ENCODE results near the gene BAHCC1.

Gene BAHCC1

DNA sequence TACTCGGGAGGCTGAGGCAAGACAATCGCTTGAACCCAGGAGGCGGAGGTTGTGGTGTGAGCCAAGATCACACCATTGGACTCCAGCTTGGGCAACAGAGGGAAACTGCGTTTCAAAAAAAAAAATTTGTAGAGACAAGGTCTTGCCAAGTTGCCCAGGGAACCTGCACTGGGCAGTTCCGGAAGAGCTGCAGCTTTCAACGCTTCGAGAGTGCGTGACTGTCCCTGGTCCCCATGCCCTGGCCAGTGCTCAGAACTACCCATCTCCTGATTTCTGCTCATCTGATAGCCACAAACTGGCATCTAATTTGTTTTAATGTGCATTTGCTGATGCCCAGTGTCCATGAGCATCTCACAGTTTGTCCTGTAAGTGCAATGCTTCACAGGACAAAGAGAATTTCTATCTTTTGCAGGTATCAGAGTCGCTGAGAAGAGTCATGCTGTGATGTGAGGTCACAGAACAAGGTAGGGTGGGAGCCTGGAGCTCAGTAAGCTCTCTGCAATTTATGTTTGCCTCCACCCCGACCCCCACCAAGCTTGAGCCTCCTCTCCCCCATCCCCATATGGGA, 113.5 kb downstream of the BAHCC1 start:
- H3K9me3 ChIP-seq (ENCODE audit: low read length) = no peaks in the 10 kb centered on the region
- no peaks in the 10 kb centered on the region for H4K20me1 ChIP-seq (ENCODE audit: insufficient read depth, low read length)
- peak overlapping the region; percentile 99 for H3K4me3 ChIP-seq (ENCODE audit: low read depth, low read length, poor library complexity, severe bottlenecking)
- H3K9ac ChIP-seq (ENCODE audit: low read length) = peak overlapping the region; percentile 98; the same call in 1 of the 2 replicates
- peaks cover 42% of the 10 kb centered on the region for H3K36me3 ChIP-seq (ENCODE audit: insufficient read depth, low read length)
- no peak for TF ChIP-seq EZH2 (IDR thresholded peaks at IDR 0.05; ENCODE audit: borderline replicate concordance, low read length)
- TF ChIP-seq, protein P1, sequence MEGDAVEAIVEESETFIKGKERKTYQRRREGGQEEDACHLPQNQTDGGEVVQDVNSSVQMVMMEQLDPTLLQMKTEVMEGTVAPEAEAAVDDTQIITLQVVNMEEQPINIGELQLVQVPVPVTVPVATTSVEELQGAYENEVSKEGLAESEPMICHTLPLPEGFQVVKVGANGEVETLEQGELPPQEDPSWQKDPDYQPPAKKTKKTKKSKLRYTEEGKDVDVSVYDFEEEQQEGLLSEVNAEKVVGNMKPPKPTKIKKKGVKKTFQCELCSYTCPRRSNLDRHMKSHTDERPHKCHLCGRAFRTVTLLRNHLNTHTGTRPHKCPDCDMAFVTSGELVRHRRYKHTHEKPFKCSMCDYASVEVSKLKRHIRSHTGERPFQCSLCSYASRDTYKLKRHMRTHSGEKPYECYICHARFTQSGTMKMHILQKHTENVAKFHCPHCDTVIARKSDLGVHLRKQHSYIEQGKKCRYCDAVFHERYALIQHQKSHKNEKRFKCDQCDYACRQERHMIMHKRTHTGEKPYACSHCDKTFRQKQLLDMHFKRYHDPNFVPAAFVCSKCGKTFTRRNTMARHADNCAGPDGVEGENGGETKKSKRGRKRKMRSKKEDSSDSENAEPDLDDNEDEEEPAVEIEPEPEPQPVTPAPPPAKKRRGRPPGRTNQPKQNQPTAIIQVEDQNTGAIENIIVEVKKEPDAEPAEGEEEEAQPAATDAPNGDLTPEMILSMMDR (IDR thresholded peaks at IDR 0.05; ENCODE audit: low read length) = no peak
- peak overlapping the region; percentile 35 for H3K27ac ChIP-seq (ENCODE audit: low read depth, low read length, poor library complexity, severe bottlenecking)
- H2AFZ ChIP-seq (ENCODE audit: low read length) = no peak overlapping the region
- H3K4me1 ChIP-seq (ENCODE audit: insufficient read depth, low read length, severe bottlenecking) = peaks cover 33% of the 10 kb centered on the region
- H3F3A ChIP-seq (ENCODE audit: insufficient read depth, low read length) = peaks cover 31% of the 10 kb centered on the region
- peaks cover 6% of the 10 kb centered on the region; the same call in 1 of the 2 replicates for H3K79me2 ChIP-seq (ENCODE audit: insufficient read depth, low read length)
- H3K27me3 ChIP-seq (ENCODE audit: insufficient read depth, low read length) = no peaks in the 10 kb centered on the region
- H3K9me2 ChIP-seq (ENCODE audit: low read depth, low read length) = no peaks in the 10 kb centered on the region
- H3K4me2 ChIP-seq (ENCODE audit: low read length) = peak overlapping the region; percentile 78

DNA sequence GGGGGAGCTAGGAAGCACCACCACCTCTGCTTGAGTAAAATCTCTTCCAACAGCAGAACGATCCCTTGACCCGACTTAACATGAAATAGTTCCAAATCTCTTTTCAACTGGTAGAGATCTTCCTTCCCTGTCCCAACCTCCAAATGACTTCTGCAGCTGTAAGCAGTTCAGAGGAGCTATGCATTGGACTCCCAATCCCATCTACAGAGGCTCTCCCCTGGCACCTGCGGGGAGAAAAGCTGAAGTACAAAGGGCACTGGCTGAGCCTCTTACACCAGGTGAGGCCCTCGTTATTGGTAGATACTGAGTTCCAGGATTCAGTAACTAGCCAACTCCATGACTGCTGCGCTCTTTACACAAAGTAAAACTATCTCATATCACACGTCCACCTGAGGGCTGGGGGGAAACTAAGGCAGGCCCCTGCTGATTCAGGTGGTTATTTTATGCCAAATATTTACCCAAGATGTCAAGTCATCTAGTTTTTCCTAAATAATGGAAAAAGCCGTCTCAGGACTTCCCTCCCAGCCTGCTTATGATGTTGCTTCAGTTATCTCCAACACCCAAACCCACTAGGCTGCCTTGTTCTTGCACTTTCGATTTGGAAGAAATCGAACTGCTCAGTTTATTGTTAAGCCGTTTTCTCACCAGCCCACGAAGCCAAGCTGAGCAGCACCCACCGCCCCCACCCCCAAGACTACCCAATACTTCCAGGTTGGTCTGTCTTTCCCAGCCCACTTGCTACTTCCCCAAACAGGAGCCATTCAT, 114.1 kb downstream of the BAHCC1 start:
- H3K4me1 ChIP-seq (ENCODE audit: insufficient read depth, low read length, severe bottlenecking) = peaks cover 39% of the 10 kb centered on the region
- peak overlapping the region; percentile 99 for H3K4me3 ChIP-seq (ENCODE audit: low read depth, low read length, poor library complexity, severe bottlenecking)
- H2AFZ ChIP-seq (ENCODE audit: low read length) = no peak overlapping the region
- peak overlapping the region; percentile 98; the same call in 1 of the 2 replicates for H3K9ac ChIP-seq (ENCODE audit: low read length)
- no peaks in the 10 kb centered on the region for H4K20me1 ChIP-seq (ENCODE audit: insufficient read depth, low read length)
- no peaks in the 10 kb centered on the region for H3K9me3 ChIP-seq (ENCODE audit: low read length)
- H3K4me2 ChIP-seq (ENCODE audit: low read length) = peak overlapping the region; percentile 78
- no peaks in the 10 kb centered on the region for H3K9me2 ChIP-seq (ENCODE audit: low read depth, low read length)
- no peaks in the 10 kb centered on the region for H3K27me3 ChIP-seq (ENCODE audit: insufficient read depth, low read length)
- H3K27ac ChIP-seq (ENCODE audit: low read depth, low read length, poor library complexity, severe bottlenecking) = peak overlapping the region; percentile 35
- H3K79me2 ChIP-seq (ENCODE audit: insufficient read depth, low read length) = peaks cover 6% of the 10 kb centered on the region; the same call in 1 of the 2 replicates
- peaks cover 31% of the 10 kb centered on the region for H3F3A ChIP-seq (ENCODE audit: insufficient read depth, low read length)
- no peak for TF ChIP-seq EZH2 (IDR thresholded peaks at IDR 0.05; ENCODE audit: borderline replicate concordance, low read length)
- TF ChIP-seq, protein P1 (IDR thresholded peaks at IDR 0.05; ENCODE audit: low read length) = no peak
- H3K36me3 ChIP-seq (ENCODE audit: insufficient read depth, low read length) = peaks cover 42% of the 10 kb centered on the region

DNA sequence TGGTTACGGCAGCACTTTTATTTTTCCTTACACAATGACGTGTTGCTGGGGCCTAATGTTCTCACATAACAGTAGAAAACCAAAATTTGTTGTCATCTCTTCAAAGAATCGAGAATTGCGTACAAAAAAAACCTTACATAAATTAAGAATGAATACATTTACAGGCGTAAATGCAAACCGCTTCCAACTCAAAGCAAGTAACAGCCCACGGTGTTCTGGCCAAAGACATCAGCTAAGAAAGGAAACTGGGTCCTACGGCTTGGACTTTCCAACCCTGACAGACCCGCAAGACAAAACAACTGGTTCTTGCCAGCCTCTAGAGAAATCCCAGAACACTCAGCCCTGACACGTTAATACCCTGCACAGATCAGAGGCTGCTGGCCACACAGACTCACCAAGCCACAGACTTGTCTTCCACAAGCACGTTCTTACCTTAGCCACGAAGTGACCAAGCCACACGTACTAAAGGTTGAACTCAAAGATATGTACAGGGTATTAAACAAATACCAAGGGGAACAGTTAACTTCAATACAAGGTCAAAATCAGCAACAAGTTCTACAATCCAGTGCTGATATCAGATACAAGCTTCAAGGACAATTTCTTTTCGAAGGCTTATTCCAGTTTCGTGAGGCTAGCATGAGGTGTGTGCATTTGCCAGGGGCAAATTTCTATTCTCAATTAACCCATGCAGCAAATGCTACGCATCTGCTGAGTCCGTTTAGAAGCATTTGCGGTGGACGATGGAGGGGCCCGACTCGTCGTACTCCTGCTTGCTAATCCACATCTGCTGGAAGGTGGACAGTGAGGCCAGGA, 114.9 kb downstream of the BAHCC1 start:
- Histone ChIP-seq H2AFZ (ENCODE audit: low read length) (no peak overlapping the region), H3K4me1 (ENCODE audit: insufficient read depth, low read length, severe bottlenecking) (peaks cover 41% of the 10 kb centered on the region), H3K79me2 (ENCODE audit: insufficient read depth, low read length) (peaks cover 6% of the 10 kb centered on the region; the same call in 1 of the 2 replicates), H3K9ac (ENCODE audit: low read length) (peak overlapping the region; percentile 98), H3K9me3 (ENCODE audit: low read length) (no peaks in the 10 kb centered on the region), H3K27me3 (ENCODE audit: insufficient read depth, low read length) (no peaks in the 10 kb centered on the region), H3K4me3 (ENCODE audit: low read depth, low read length, poor library complexity, severe bottlenecking) (peak overlapping the region; percentile 99), H3K36me3 (ENCODE audit: insufficient read depth, low read length) (peaks cover 42% of the 10 kb centered on the region), H3K9me2 (ENCODE audit: low read depth, low read length) (no peaks in the 10 kb centered on the region), H3K27ac (ENCODE audit: low read depth, low read length, poor library complexity, severe bottlenecking) (peak overlapping the region; percentile 71), H3F3A (ENCODE audit: insufficient read depth, low read length) (peaks cover 31% of the 10 kb centered on the region), H3K4me2 (ENCODE audit: low read length) (peak overlapping the region; percentile 78), H4K20me1 (ENCODE audit: insufficient read depth, low read length) (no peaks in the 10 kb centered on the region)
- TF ChIP-seq EZH2 (IDR thresholded peaks at IDR 0.05; ENCODE audit: borderline replicate concordance, low read length) = no peak
- TF ChIP-seq, protein P1 (IDR thresholded peaks at IDR 0.05; ENCODE audit: low read length) = no peak

All from OCI-LY1 (cell line).